Activated CD8-positive, alpha-beta memory T cell treated with anti-CD3 and anti-CD28 coated beads, Interleukin-2, amount 50 U/mL, for 4 hours (primary cell): ENCODE results near the gene CR2.
"Not testable (repeated sequence)": the region's sequence is repeated elsewhere in the genome, so short reads cannot be mapped to it uniquely, and the experiment has no call there.

ENCODE experiments used
- DNase-seq: peaks from one replicate; pipeline ENCODE4 v3.0.0-alpha.2; 2020

Gene CR2

GRCh38 chr1:207455183-207455754 lies 1.1 kb downstream of the CR2 start:
- DNase-seq: no peak

- no peak for DNase-seq
Observed at GRCh38 chr1:207458414-207458813, 4.3 kb downstream of the CR2 start.

DNA sequence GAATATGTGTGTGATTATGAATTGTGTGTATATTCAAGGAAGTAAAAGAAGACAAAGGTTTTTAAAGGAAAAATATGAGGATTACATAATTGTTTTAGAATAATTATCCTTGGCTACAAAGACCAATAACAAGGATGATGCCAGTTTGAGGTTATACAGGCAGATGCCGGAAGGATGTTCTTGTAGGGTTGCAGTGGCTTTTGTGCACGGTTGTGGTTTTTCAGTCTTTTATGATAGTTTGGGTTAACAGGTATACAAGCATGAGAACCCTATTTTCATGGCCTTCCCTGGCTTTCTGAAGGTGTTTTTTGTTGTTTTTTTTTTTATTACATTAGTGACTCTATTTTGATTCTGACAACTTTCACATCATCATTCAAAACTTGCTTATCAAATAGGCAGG lies 4.9 kb downstream of the CR2 start:
- DNase-seq: no peak

DNA sequence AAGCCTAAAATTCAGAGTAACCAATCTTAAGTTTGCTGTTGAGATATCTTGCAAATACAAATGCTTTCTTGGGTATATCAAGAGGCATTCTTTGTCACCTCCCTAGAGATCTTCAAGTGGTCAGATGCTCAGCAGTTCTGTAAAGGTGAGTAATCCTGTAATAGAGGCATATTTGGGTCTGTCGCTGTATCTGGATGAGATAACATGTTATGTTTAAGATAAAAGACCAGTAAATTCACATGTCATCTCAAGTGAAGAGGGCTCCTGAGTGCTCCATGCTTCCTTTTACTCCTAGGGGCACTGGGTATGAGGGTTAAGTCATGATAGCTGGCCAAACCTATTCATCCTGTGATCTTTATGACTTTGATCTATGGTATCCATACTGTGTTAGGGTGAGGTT lies 7.5 kb downstream of the CR2 start:
- DNase-seq: no peak

GRCh38 chr1:207462535-207462934 lies 8.4 kb downstream of the CR2 start:
- no peak for DNase-seq

DNA sequence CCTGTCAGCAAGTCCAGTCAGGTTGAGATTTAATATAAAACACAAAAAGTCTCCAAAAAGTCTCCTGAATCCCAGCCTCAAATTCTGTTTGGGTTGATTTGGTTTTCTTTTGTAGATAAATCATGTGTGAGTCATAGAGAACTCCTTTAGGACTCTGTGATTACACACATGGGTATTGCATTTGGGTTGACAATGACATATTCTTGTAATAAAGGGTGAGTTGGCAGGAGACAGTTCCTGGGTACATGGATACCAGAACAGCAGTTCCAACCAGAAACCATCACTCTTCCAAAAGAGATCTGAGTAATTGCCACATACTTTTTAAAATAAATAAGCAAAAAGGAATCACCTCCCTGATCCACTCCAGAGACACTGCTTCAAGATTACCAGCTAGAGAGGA lies 8.9 kb downstream of the CR2 start:
- no peak for DNase-seq

DNA sequence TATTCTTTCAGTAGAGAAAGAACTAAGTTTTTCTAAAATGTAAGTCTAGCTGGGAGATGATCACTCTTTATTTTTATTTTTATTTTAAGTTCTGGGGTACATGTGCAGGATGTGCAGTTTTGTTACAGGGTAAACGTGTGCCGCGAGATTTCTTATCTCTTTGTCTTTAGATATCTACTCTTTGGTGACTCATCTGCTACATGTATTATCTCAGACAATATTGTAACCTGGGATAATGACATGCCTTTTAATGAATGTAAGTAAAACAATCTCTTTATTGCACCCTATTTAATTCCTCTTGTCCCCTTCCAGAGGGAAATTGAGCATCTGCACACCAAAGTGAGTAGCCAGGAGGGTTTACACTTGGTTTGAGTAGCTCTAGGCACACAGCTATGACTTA lies 9.4 kb downstream of the CR2 start:
- no peak for DNase-seq

DNA sequence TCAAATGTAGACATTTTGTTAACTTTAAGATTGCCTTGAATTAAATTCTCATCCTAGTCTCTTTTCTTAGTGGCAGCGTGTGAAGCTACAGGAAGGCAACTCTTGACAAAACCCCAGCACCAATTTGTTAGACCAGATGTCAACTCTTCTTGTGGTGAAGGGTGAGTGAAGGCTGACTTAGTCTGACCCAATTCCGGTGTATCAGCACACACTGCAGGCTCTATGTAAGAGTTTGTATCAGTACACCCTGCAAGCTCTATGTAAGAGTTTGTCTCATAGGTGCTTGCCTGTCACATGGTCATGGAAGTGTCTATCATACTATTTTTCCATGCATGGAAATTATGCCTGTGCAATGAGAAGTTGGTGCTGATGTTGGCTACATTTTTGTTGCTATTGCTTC lies 16.8 kb downstream of the CR2 start:
- DNase-seq: peak; percentile 16

- DNase-seq: no peak
Observed at GRCh38 chr1:207474210-207474609, 20.1 kb downstream of the CR2 start.

- no peak for DNase-seq
Observed at GRCh38 chr1:207486198-207486597, 32.1 kb downstream of the CR2 start.

- no peak for DNase-seq
Observed at GRCh38 chr1:207487636-207488035, 33.5 kb downstream of the CR2 start.

DNA sequence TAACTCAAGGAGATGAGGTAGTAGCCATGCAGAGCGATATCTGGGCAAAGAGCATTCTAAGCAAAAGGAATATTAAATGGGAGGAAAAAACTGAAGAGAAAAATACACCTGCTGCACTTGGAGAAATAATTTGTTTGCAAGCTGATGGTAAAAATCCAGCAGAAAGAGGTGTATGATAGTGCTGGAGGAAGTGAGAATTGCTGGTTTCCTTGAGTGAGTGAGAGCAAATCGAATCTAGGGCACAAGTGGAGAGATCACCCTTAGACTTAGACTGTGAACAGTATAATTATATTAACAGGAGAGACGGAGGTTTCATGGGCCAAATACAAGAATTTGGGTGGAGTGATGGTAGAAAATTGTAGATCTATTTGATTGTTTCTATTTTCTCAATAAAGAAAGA lies 39.1 kb downstream of the CR2 start:
- DNase-seq: no peak

DNA sequence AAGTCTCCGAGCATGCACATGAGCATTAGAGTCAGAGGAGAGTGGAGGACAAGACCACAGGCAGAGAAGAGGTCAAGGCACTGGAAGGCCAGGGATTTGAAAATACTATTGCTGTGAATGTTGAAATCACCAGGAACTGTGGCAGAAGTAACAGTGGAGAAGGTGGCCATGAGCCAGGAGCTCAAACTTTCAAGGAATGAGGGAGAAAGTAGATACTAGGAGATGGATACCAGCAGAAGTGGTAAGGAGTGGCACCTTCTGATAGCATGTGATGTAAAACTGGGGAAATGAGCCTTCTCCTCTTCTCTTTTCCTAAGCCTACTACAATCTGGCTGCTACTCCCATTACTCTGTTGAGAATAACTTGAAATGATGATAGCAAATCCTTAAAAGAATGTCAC lies 40.0 kb downstream of the CR2 start:
- no peak for DNase-seq

- DNase-seq: not testable (repeated sequence)
Observed at GRCh38 chr1:207495281-207495680, 41.2 kb downstream of the CR2 start.

DNA sequence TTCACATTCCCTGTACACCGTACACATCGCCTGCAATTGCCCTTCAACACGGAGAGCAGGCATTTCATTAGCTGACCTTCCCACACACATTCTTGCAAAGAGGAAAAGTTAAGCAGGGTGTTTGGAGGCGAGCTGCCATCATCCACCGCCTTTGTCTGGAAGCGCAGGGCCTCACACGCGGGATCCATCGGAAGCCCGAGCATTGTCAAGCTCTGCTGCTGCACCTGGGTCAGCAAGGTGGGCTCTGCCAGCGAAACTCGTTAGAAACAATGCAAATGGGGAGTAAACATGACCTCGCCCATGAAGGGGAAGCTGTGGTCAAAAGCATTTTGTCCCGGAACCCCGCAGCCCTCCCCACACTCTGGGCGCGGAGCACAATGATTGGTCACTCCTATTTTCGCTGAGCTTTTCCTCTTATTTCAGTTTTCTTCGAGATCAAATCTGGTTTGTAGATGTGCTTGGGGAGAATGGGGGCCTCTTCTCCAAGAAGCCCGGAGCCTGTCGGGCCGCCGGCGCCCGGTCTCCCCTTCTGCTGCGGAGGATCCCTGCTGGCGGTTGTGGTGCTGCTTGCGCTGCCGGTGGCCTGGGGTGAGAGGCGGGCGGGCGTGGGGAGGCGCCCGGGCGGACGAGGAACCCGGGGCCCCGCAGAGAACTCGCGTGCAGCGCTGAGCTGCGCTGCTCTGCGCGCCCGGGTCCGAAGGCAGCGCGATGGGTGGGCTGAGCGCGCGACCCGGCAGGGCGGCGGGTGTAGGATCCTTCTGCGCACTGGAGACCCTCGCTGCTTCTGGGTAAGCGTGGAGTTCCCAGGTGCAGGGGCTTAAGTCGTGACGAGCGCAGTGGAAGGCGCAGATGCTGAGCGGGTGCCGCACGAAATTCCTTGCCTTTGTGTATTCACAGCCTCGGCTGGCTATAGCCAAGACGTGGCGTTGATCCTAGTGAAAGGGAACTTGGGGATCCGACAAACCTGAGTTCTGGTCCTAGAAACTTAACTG lies 42.0 kb downstream of the CR2 start, which contains the start of gene CR1:
Gene CR1 (plus strand): TSS at position 357 of the 992 bp plus-strand sequence. CDS start 111 bp downstream, at position 468.
- peak; percentile 44 for DNase-seq

- DNase-seq: no peak
Observed at GRCh38 chr1:207497941-207498340, 43.8 kb downstream of the CR2 start.

DNA sequence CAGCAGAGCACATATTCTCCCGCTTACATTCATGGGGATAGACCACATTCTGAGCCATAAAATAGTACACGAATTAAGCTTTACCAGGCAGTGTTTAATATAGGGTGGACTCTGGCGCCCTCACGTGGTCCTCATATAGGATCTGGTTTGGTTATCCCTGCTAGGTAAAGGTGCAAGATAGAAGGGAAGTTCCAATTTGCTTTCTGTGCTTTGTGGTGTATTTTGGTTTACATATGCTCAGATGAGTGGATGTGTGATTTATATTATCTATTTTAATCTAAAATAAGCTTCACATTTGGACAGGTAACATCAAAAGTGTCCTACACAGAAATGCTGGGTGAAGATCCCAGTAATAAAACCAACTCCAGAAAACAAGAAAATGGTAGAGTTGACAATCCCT lies 45.4 kb downstream of the CR2 start:
- DNase-seq: peak; percentile 68

GRCh38 chr1:207500306-207500705 lies 46.2 kb downstream of the CR2 start:
- DNase-seq: no peak

- no peak for DNase-seq
Observed at GRCh38 chr1:207501071-207501470, 46.9 kb downstream of the CR2 start.

DNA sequence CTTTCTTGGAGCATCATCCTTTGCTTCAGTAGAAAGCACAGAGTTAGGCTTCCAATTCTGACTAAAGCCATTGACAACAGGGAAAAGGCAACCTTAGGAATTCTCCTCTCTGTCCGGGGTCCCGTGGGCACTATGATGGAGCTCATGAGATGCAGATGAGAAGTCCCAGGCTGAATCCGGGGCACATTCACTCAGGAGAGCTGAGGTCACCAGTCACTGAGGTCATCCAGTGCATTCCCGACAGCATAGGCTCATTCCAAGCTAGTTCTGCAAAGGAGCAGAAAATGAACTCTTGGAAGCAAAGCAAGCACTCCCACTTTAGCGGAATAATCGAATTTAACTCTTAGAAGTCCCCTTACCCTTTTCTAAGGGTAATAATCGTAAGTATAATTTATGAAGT lies 48.6 kb downstream of the CR2 start:
- DNase-seq: no peak

- no peak for DNase-seq
Observed at GRCh38 chr1:207503950-207504349, 49.8 kb downstream of the CR2 start.

GRCh38 chr1:207504438-207504837 lies 50.3 kb downstream of the CR2 start:
- no peak for DNase-seq

DNA sequence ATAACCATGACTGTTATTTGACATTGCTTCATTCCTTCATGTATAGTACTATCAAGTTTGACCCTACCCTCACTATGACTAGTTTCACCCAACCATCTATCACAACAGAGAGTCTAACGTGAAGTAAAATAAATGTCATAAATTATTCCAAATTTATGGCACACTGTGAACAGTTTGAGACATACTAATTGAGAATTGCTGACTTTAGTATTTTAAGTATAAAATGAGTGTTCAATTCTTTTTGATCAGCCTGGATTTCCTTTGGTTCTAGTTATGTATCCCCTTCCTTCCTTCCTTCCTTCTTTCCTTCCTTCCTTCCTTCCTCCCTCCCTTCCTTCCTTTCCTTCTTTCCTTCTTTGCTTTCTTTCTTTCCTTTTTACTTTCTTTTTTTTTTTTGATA lies 56.3 kb downstream of the CR2 start:
- no peak for DNase-seq

DNA sequence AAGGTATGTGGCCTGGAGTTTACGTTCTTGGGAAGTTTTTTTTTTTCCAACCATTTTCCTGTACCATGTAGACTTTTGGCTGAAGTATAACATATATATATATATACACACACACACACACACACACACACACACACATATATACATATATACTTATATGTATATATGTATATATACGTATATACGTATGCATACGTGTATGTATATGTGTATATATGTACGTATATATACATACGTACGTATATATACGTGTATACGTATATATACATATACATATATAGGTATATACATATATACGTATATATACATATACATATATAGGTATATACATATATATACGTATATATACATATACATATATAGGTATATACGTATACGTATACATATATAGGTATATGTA lies 60.8 kb downstream of the CR2 start:
- DNase-seq: no peak
